Activated T-cell treated with anti-CD3 and anti-CD28 coated beads for 1 hour (primary cell): ENCODE measurements around the gene CC2D2A.

Source experiments
- DNase-seq: peaks from one replicate; pipeline ENCODE4 v3.0.0-alpha.2; 2020; ENCODE audit warnings: low read depth

CC2D2A gene

DNA sequence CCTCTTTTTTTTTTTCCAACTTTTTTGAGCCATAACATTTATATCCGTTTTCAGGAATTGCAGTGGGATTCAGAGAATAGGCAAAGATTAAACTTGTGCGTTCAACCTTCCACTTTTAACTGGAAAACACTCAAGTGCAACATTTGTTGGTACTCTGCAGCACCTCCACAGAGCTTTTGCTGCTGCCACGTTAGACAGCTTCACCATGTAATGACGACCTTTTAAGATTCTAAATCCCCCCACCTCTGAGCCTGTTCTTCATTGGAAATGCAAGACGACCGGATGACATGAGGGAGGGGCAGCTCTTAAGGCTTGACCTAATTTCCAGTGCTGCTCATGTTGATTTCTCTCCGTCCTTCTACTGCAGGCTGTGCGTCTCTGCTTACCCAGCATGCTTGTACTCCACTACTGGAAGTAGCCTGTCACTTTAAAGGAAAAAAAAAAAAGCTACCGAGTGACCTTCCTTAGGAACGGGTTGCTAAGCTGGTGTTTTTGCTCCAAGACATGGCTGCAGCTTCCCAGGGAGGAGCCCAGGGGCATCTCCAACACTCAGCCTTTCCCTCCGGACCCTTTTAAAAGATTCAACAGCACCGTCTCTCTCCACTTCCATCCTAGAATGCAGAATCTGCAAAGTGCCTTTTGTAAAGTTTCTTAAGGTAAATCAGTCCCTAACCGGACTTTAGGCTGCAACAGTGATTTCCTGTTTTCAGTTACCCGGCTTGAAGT is at the start of gene CC2D2A:
CC2D2A (plus strand) TSS at position 481 of the 726 bp plus-strand sequence. CDS start 6,051 bp downstream, outside the sequence.
- no peak for DNase-seq

DNA sequence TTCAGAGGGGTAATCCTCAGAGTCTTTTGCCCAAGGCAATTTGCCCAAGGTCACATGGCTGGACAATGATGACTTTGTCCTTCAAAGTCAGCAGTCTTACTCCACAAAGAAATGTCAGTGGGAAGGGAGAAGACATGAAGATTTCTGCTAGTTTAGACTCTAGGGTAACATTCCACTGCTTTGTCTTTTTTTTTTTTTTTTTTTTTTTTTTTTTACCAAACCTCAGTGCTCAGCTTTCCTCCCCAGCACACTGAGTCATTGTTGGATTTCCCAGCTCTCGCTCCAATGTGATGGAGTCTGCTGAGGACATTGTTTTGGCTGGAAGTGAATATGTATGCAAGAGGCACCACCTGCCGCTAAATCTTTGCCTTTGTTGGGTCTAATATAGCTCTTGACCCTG is 49.0 kb upstream of the CC2D2A start:
- no peak for DNase-seq

GRCh38 chr4:15423285-15423711 is 46.4 kb upstream of the CC2D2A start:
- DNase-seq = no peak

DNA sequence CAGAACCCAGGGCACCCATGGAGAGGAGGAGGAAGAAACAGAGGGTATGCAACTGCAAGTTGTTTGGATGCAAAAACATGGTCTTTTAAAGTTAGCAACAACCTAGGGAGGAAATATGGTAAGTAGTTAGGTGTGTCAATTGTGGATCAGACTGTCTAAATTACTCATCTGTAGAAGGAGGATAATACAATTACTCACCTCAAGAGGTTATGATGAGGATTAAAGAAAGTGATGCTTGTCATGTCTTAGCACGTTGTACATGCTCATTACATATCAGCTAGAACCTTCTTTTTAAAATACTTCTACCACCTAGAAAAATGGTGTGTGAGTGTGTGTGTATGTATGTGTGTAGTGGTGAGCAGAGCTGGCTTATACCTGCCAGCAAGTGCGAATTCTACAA is 44.2 kb upstream of the CC2D2A start:
- no peak for DNase-seq

- DNase-seq = no peak
Measured at GRCh38 chr4:15427161-15427560, 42.5 kb upstream of the CC2D2A start.

GRCh38 chr4:15427701-15428100 is 42.0 kb upstream of the CC2D2A start, which contains the start of gene C1QTNF7:
Gene C1QTNF7 (plus strand): TSS chr4:15428033. CDS start chr4:15435744, 7,711 bp downstream.
- no peak for DNase-seq

DNA sequence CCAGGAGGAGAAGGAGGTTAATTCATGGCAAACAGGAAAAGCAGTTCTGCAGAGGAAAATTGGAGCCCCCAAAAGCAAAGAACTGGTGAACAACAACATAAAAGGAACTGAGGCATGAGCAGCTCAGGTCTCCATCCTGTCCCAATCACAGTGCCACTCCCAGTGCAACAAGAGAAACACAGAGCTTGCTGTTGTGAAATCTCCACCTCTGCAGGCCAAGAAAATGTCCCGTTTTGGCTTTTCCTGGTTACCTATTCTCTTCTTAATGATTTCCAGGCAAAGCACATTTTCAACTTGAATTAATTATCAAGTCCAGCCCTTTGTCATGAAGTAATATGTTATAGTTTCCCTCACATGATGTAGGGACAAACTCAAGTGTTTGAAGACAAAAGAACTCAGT is 41.1 kb upstream of the CC2D2A start:
- no peak for DNase-seq

GRCh38 chr4:15434091-15434490 is 35.6 kb upstream of the CC2D2A start:
- no peak for DNase-seq

DNA sequence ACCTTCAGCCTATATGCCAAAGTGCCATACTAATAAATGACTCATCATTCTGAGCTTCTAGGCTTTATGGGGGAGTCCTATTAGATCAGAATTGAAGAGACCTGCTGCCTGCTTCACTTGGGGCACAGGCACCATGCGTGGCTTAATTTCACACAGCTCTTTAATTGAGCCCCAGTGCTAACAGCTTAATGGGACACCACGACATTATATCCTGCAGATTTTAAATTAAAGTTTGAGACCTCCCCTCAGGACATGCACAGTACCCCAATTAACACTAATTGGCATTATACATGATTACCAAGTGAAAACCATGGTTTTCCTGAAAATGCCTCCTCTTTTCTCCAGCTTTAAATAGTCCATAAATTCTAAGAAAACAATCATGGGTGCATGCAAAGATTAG is 35.0 kb upstream of the CC2D2A start:
- DNase-seq = no peak

DNA sequence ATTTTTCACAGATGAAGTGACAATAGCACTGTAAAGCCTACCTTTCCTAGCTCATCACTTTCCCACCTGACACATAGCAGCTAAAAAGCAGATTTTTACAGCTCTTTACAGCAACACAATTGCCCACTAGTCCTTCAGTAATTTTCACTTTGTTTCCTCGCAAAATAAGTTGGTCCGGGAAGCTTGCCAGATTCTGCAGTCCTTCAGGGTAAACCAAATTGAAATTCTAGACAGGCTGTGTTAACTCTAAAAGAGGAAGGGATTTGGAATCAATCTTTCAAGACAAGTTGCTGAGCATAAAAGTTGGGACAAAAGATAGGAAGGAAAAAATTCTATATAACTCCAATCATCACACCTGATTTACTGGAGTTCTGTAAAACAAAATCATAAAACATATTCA is 33.2 kb upstream of the CC2D2A start:
- DNase-seq = no peak

DNA sequence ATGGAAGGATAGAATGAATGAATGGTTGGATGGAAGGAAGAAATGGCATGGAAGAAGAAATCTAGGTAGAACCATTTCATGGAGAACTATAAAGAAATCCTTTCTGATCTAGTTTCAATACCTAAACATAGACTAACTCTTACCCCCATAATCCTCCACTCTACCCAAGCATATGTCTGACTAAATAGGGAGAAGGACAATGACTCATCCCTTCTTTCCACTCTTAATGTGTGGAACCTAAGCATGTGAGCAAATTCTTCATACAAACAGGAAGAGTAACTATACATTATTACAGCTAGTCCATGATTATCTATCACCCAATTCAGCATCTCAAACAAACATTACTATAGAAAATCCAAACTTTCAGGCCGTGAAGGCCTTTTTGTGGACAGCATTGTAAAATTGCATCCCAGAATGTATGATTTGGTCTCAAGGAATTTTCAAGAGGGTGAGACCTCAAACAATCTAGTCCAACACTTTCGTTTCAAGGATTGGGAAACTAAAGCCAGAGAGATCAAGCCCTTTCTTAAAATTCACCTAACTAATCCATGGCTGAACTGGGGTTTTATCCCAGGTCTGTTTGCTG is 30.6 kb upstream of the CC2D2A start:
- no peak for DNase-seq

DNA sequence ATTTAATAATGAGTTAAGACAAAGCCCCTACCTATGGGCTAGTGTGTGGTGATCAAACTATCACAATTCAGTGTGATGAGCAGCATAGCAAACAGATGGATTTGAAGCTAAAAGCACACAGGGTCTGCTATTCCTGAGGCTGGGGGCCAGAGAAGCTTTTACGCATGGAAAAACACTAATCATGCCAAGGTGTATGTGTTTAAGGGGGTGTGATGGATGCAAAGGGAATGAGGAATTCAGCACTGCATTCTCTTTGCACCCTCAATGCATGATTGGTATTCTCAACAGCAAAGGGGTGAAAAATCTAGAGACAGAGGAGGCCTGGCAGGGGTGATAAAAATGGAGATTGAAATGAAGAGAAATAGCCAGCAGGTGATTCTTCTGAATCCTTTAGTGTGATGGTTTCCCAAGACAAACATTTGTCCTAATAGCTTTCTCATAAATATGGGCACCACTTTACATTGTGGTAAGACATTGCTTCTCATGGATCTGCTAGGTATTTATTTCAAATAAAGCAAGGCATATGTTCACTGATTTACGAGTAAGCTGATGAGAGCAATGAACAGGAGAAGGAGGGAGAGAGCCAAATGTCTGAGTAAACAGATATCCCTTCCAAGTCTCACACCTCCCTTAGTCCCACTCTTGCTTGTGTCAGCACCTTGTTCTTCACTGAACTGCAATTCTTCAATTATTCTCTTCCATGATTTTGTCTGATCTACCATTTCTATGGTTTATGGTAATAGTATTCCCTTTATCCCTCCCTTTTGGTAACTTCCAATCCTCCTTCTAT is 26.1 kb upstream of the CC2D2A start:
- DNase-seq = no peak

GRCh38 chr4:15444276-15444675 is 25.4 kb upstream of the CC2D2A start:
- no peak for DNase-seq

GRCh38 chr4:15444879-15445547 is 24.7 kb upstream of the CC2D2A start:
- no peak for DNase-seq

GRCh38 chr4:15451181-15451865 is 18.4 kb upstream of the CC2D2A start:
- DNase-seq = no peak

GRCh38 chr4:15451866-15452765 is 17.6 kb upstream of the CC2D2A start:
- DNase-seq = no peak

GRCh38 chr4:15455290-15455689 is 14.4 kb upstream of the CC2D2A start:
- no peak for DNase-seq

- no peak for DNase-seq
Measured at GRCh38 chr4:15457406-15458201, 12.1 kb upstream of the CC2D2A start.

- DNase-seq = no peak
Measured at GRCh38 chr4:15458616-15459015, 11.1 kb upstream of the CC2D2A start.

DNA sequence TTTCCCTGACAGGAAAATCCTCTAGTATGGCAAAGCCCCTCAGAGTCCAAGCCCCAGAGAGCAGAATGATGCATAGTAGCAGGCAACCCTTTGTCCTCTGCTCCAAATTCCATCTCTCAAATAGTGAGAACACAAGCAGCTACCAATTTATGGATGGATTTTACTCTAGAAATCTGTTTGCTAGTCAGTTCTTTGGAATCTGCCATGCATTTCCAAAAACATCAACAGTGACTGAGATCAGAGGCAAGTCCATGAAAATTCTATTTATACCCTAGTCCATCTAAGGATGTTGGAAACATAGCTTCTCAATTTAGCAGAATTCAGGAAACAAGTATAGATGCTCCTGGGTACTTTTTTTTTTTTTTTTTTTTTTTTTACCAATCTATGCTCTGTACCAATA is 10.0 kb upstream of the CC2D2A start:
- DNase-seq = no peak
